Measurements from ENCODE around the gene ARHGAP27.

GRCh38 chr17:45355087-45355486 lies 77.6 kb downstream of the ARHGAP27 start:
- TF ChIP-seq CTCF (conservative IDR thresholded peaks at IDR 0.05; ENCODE audit: low read length) (no peak), EZH2phosphoT487 (IDR thresholded peaks at IDR 0.05; ENCODE audit: borderline replicate concordance, low read depth, low read length) (no peak)

All from OCI-LY7 (cell line).